ENCODE results near the gene FAF1.
"Not testable (repeated sequence)": the region's sequence is repeated elsewhere in the genome, so short reads cannot be mapped to it uniquely, and the experiment has no call there.

Gene FAF1

GRCh38 chr1:50531601-50532000 lies 428.5 kb downstream of the FAF1 start:
- no peaks in the 10 kb centered on the region for H3K27me3 ChIP-seq (replicated peaks; ENCODE audit: control insufficient read depth, insufficient read depth, low read length)
- DNase-seq (ENCODE audit: extremely low read depth, insufficient read length): no peak
- H3K4me3 ChIP-seq (replicated peaks; ENCODE audit: low read depth, low read length): no peak overlapping the region
- H3K36me3 ChIP-seq (ENCODE audit: control insufficient read depth, insufficient read depth, low read length): no peaks in the 10 kb centered on the region
- TF ChIP-seq, protein P1, sequence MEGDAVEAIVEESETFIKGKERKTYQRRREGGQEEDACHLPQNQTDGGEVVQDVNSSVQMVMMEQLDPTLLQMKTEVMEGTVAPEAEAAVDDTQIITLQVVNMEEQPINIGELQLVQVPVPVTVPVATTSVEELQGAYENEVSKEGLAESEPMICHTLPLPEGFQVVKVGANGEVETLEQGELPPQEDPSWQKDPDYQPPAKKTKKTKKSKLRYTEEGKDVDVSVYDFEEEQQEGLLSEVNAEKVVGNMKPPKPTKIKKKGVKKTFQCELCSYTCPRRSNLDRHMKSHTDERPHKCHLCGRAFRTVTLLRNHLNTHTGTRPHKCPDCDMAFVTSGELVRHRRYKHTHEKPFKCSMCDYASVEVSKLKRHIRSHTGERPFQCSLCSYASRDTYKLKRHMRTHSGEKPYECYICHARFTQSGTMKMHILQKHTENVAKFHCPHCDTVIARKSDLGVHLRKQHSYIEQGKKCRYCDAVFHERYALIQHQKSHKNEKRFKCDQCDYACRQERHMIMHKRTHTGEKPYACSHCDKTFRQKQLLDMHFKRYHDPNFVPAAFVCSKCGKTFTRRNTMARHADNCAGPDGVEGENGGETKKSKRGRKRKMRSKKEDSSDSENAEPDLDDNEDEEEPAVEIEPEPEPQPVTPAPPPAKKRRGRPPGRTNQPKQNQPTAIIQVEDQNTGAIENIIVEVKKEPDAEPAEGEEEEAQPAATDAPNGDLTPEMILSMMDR (IDR thresholded peaks at IDR 0.05; ENCODE audit: insufficient read depth, low read length, poor library complexity, severe bottlenecking): no peak

DNA sequence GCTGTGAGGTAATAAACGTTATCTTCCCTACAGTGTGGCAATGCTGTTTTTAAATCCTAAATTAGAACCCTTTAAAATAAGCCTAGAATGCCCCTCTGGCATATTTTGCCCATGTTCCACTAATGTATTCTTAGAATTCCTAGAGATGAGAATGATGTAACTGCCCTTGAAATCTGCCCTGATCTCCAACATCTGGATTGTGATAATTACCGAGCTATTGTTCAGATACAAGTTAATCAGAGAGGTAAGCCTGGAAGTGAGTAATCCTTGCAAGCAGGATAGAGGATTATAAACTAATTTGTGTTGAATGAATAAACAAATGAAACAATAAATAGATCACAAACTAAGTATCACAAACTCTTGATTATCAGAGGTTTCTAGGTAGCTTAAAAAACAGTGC lies 429.0 kb downstream of the FAF1 start:
- no peak for DNase-seq (ENCODE audit: extremely low read depth, insufficient read length)
- H3K27me3 ChIP-seq (replicated peaks; ENCODE audit: control insufficient read depth, insufficient read depth, low read length): no peaks in the 10 kb centered on the region
- H3K36me3 ChIP-seq (ENCODE audit: control insufficient read depth, insufficient read depth, low read length): no peaks in the 10 kb centered on the region
- TF ChIP-seq, protein P1 (IDR thresholded peaks at IDR 0.05; ENCODE audit: insufficient read depth, low read length, poor library complexity, severe bottlenecking): no peak
- H3K4me3 ChIP-seq (replicated peaks; ENCODE audit: low read depth, low read length): no peak overlapping the region

- TF ChIP-seq, protein P1 (IDR thresholded peaks at IDR 0.05; ENCODE audit: insufficient read depth, low read length, poor library complexity, severe bottlenecking): no peak
- DNase-seq (ENCODE audit: extremely low read depth, insufficient read length): no peak
- Histone ChIP-seq H3K36me3 (ENCODE audit: control insufficient read depth, insufficient read depth, low read length) (no peaks in the 10 kb centered on the region), H3K4me3 (replicated peaks; ENCODE audit: low read depth, low read length) (no peak overlapping the region), H3K27me3 (replicated peaks; ENCODE audit: control insufficient read depth, insufficient read depth, low read length) (no peaks in the 10 kb centered on the region)
Measured at GRCh38 chr1:50529510-50529909, 430.6 kb downstream of the FAF1 start.

GRCh38 chr1:50527987-50528320 lies 432.1 kb downstream of the FAF1 start:
- H3K36me3 ChIP-seq (ENCODE audit: control insufficient read depth, insufficient read depth, low read length): not testable (repeated sequence)

GRCh38 chr1:50527249-50527986 lies 432.6 kb downstream of the FAF1 start:
- TF ChIP-seq, protein P1 (IDR thresholded peaks at IDR 0.05; ENCODE audit: insufficient read depth, low read length, poor library complexity, severe bottlenecking): no peak
- no peaks in the 10 kb centered on the region for H3K27me3 ChIP-seq (replicated peaks; ENCODE audit: control insufficient read depth, insufficient read depth, low read length)
- no peaks in the 10 kb centered on the region for H3K36me3 ChIP-seq (ENCODE audit: control insufficient read depth, insufficient read depth, low read length)
- H3K4me3 ChIP-seq (replicated peaks; ENCODE audit: low read depth, low read length): no peak overlapping the region
- no peak for DNase-seq (ENCODE audit: extremely low read depth, insufficient read length)

More at GRCh38 chr1:50527987-50528320, 432.1 kb downstream of the FAF1 start:
- H3K27me3 ChIP-seq (replicated peaks; ENCODE audit: control insufficient read depth, insufficient read depth, low read length); H3K4me3 ChIP-seq (replicated peaks; ENCODE audit: low read depth, low read length); DNase-seq (ENCODE audit: extremely low read depth, insufficient read length): not testable (repeated sequence)

- DNase-seq (ENCODE audit: extremely low read depth, insufficient read length): no peak
- TF ChIP-seq, protein P1 (IDR thresholded peaks at IDR 0.05; ENCODE audit: insufficient read depth, low read length, poor library complexity, severe bottlenecking): no peak
- Histone ChIP-seq H3K27me3 (replicated peaks; ENCODE audit: control insufficient read depth, insufficient read depth, low read length) (no peaks in the 10 kb centered on the region), H3K36me3 (ENCODE audit: control insufficient read depth, insufficient read depth, low read length) (no peaks in the 10 kb centered on the region), H3K4me3 (replicated peaks; ENCODE audit: low read depth, low read length) (no peak overlapping the region)
Measured at GRCh38 chr1:50526431-50526830, 433.6 kb downstream of the FAF1 start.
